HG02642 (cell line): ENCODE results near the gene PUM1.
"Not testable (repeated sequence)": the region's sequence is repeated elsewhere in the genome, so short reads cannot be mapped to it uniquely, and the experiment has no call there.

ENCODE experiments used
- ATAC-seq: cut with Tn5 transposase; IDR thresholded peaks from one replicate; pipeline ENCODE4 v1.9.1; 2021; ENCODE audit warnings: mild to moderate bottlenecking; ENCODE audit not compliant: unreplicated experiment, poor library complexity

PUM1 gene, protein sequence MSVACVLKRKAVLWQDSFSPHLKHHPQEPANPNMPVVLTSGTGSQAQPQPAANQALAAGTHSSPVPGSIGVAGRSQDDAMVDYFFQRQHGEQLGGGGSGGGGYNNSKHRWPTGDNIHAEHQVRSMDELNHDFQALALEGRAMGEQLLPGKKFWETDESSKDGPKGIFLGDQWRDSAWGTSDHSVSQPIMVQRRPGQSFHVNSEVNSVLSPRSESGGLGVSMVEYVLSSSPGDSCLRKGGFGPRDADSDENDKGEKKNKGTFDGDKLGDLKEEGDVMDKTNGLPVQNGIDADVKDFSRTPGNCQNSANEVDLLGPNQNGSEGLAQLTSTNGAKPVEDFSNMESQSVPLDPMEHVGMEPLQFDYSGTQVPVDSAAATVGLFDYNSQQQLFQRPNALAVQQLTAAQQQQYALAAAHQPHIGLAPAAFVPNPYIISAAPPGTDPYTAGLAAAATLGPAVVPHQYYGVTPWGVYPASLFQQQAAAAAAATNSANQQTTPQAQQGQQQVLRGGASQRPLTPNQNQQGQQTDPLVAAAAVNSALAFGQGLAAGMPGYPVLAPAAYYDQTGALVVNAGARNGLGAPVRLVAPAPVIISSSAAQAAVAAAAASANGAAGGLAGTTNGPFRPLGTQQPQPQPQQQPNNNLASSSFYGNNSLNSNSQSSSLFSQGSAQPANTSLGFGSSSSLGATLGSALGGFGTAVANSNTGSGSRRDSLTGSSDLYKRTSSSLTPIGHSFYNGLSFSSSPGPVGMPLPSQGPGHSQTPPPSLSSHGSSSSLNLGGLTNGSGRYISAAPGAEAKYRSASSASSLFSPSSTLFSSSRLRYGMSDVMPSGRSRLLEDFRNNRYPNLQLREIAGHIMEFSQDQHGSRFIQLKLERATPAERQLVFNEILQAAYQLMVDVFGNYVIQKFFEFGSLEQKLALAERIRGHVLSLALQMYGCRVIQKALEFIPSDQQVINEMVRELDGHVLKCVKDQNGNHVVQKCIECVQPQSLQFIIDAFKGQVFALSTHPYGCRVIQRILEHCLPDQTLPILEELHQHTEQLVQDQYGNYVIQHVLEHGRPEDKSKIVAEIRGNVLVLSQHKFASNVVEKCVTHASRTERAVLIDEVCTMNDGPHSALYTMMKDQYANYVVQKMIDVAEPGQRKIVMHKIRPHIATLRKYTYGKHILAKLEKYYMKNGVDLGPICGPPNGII

DNA sequence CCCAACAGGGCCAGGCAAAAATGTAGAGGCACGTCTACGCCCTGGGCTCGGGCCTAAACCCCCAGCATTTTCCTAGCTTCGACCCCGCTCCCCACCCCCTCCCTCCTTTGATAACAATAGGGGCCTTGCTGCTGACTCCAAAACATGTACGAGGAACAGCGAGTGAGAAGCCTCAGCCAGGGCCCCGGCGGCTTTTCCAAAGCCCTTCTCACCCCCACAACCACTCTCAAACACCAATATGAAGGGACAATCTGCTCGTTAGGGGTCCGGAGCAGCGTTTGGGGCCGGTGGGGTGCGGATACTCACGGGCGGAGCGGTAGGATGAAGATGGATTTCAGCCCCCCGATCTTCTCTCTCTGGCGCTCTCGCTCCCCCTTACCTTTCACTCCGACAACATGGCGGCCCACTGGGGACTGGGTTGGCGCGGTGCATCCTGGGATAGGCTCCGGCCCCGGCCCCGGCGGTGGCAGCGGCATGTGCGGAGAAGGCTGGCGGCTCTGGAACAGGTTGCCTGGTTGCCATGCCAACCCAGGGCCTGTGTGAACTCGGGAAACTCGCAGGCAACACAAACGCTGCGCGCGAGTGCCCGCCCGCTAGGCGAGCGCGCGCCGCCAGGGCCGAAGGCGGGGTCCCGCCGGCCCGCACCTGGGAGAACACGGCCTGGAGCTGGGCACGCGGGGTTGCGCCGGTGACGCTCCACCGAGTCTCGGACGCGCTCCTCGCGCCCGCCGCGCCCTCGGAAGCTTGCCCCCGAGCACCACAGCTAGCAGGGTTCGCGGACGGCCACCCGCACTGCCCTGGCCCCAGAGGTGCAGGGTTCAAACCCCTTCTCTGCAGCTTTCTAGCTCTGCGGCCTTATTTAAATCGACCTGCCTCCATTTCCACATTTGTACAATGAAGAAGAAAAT lies at the start of gene PUM1:
TSS of gene PUM1 (minus strand) at position 408 of the 908 bp plus-strand sequence. CDS start 6,151 bp downstream, outside the sequence.
- ATAC-seq, result peak; percentile 98

DNA sequence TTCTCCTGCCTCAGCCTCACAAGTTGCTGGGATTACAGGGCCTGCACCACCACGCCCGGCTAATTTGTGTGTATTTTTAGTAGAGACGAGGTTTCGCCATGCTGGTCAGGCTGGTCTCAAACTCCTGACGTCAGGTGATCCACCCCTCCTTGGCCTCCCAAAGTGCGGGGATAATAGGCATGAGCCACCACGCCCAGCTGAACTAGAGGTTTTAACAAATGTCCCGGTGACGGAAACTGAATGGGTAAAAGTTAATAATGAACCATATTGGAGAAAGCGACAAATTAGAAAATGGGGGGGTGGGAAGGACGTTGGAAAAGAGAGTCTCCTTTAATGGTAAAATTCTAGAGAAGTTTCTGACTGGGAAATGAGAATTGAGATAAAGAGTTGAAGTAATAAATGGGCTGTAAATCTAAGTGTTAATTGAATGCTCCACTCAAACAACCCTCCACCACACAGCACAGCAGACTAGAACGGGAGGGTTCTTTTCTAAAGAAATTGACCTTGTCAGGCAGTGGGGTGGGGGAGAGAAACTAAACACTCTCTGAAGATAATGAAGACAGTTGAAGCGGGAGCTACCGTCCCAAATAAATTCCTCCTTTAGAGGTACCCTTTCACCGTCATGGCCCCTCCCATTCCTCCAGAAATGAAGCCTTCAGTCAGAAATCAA lies 46.9 kb upstream of the PUM1 start:
- no peak for ATAC-seq

DNA sequence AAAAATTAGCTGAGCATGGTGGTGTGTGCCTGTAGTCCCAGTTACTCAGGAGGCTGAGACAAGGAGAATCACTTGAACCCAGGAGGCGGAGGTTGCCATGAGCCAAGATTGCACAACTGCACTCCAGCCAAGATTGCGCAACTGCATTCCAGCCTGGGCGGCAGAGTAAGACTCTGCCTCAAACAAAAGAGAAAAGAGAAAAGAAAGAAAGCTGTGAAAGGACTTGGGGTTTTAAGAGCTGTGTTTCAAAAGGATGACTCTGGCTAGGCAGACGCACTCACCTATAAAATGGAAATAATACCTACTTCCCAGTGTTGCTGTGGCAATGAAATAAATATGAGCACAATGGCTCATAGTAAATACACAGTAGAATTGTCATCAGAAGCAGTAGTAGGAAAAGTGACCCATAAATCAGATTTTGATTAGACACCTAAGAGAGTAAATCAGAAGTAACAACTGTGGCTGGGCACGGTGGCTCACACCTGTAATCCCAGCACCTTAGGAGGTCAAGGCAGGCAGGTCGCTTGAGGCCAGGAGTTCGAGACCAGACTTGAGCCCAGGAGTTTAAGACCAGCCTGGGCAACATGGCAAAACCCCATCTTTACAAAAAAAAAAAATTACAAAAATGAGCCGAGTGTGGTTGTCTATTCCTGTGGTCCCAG lies 45.9 kb upstream of the PUM1 start:
- ATAC-seq, result no peak

DNA sequence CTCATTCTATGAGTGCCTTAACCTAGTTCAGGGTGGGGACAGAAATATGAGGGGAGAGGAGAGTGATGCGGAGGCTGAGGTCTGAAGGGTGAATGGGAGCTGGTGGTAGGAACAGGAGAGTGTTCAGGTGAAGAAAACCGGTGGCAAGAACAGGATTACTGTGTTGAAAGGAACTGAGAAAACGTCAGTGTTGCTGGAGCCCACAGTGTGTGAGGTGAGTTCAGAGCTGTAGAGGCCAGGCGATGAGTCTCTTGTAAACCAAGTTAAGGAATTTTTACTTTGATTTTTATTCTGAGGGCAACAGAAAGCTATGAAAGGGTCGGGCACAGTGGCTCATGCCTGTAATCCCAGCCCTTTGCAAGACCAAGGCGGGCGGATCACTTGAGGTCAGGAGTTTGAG lies 45.3 kb upstream of the PUM1 start:
- no peak for ATAC-seq

DNA sequence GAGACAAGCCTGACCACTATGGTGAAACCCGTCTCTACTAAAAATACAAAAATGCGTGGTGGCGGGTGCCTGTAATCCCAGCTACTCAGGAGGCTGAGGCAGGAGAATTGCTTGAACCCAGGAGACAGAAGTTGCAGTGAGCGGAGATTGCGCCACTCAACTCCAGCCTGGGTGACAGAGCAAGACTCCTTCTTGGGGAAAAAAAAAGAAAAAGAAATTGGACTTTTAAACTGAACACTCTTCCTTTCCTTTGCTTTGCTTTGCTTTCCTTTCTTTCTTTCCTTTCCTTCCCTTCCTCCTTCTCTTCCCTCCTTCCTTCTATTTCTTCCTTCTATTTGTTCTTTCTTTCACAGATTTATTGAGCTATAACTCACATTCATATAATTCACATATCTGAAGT lies 43.3 kb upstream of the PUM1 start:
- no peak for ATAC-seq

DNA sequence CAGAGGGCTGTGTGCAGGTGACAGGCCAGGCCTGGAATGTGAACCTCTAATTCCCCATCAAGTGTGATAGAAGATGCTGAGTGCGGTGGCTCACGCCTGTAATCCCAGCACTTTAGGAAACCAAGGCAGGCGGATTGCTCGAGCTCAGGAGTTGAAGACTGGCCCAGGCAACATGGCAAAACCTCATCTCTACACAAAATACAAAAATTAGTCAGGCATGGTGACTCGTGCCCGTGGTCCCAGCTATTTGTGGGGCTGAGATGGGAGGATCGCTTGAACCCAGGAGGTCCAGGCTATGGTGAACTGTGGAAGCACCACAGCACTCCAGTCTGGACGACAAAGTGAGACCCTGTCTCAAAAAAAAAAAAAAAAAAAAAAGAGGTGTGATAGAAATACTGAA lies 40.1 kb upstream of the PUM1 start:
- ATAC-seq, result no peak

DNA sequence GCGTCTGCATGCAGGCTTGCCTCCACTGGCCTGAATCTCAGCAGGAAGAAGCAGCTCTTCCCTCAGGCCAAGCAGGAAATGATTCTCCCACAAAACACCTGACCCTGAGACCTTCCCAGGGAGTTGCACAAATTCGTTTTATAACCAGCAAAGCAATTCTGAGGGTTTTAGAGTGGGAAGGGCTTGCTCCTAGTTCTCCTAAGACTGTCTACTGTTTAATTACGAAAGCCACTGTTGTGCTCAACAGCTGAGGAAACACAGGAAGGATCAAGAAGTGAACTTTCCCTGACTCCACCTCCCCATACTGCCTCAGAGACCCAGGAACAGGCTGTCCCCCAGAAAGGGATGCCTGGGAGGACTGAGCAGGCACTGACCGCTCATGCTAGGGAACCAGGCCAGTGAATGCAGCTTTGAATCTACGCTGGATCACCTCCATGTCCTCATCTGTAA lies 37.0 kb upstream of the PUM1 start:
- no peak for ATAC-seq

DNA sequence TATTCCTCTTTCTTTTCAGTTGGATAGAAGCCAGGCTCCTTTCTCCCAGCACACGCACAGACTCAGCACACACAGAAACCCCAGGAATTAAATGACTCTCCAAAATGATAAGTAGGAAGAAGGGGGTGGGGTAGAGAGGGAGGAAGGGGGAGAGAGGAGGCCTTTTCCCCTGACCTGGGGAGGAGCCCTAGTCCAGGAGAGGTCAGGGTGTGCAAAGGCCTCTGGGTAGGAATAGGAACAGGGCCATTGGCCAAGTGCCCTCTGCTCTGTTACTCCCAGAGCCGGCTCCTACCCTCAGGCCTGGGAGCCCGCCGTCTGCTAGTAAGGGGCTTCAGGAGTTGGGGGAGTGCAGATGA lies 35.6 kb upstream of the PUM1 start:
- no peak for ATAC-seq

DNA sequence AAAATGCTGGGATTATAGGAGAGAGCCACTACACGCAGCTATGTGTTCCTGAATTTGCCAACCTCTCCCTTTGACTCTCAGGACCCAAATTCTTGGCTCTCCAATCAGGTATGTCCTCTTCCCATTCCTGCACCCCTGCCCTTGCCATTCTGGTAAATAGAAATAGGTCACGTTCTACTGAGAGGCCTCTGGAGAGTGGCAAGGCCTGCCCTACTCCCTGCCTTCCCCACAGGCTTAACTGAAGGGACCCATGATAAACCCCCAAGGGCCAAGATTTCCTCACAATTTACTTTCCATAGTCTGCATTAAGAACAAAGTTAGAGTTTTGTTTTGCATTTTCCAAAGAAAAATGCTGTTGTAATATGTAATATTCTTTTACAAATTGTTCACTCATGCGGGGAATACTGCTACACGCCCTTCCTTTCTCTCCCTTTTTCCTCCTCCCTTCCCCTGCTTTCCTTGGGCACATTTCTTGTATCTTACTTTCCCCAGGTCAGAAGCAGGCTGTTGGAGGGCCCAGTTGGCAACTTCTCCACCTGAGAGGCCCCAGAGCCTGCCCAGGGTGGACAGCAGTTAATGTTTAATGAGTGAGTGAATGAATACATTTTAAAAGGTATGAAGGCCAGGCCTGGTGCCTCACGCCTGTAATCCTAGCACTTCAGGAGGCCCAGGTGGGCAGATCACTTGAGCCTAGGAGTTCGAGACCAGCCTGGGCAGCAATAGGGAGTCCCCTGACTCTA lies 33.9 kb upstream of the PUM1 start:
- no peak for ATAC-seq

DNA sequence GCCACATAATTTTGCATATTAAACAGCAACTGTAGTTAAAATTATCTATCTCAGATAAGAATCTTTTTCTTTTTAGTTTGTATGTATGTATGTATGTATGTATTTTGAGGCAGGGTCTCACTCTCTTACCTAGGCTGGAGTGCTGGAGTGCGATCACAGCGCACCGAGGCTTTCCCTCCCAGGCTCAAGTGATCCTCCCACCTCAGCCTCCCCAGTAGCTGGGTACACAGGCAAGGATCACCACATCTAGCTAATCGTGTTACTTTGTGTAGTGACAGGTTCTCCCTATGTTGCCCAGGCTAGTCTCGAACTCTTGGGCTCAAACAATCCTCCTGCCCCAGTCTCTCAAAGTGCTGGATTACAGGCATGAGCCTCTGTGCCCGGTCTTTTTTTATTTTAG lies 30.5 kb upstream of the PUM1 start:
- no peak for ATAC-seq

DNA sequence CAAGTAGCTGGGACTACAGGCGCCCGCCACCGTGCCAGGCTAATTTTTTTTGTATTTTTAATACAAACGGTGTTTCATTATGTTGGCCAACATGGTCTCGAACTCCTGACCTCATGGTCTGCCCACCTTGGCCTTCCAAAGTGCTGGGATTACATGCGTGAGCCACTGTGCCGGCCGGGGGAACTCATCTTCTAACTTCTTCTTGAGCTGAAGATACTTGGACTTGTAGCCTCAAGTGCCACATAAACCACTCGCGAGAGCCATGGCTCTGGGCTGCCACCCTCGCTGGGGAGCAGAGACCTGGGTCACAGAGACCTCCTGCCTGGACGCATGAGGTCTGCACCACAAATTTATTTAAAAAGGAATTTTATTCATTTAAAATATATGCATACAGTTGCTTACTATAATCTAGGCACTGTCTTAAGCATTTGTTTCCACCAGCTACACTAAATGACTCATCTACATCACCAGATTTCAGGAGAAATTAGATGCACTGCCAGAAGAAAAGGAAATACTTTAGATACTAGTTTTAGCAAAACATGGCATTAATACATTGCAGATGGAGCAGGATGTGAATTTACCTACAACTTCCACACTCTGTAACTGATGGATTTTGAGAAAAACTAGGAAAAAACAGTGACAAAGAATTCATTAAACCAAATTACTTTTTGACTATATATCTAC lies 29.9 kb upstream of the PUM1 start:
- ATAC-seq, result no peak

DNA sequence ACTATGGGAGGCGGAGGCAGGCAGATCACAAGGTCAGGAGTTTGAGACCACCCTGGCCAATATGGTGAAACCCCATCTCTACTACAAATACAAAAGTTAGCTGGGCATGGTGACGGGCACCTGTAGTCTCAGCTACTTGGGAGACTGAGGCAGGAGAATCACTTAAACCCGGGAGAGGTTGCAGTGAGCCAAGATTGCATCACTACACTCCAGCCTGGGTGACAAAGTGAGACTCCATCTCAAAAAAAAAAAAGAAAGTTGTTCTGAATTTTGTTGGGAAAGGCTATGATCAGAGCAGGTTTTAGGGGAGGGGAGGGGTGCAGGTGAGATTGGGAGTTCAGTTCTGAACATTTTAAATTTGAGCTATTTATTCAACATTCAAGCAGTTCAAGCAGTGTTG lies 22.6 kb upstream of the PUM1 start:
- ATAC-seq, result not testable (repeated sequence)

DNA sequence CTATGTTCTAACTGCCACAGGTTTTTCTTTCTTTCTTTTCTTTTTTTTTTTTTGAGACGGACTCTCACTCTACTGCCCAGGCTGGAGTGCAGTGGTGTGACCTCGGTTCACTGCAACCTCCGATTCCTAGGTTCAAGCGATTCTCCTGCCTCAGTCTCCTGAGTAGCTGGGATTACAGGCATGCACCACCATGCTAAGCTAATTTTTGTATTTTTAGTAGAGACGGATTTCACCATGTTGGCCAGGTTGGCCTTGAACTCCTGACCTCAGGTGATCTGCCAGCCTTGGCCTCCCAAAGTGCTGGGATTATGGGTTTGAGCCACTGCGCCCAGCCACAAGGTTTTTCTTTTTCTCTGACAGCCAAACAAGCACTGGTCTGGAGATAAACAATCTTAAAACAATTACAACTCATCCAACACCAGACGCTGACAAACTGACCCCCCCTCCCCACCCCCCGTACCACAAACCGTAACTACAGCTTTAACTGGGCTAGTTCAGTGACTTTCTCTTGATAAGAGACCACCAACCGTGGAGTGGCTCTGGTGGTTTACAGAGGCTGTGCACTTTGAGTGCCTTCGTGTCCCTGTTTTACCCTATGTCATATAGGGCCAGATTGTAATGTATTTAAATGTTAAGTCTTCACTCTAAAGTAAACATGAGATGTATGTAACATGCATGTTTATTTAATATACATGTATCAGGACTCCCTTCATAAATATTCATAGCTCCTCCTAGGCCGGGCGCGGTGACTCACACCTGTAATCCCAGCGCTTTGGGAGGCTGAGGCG lies 19.5 kb upstream of the PUM1 start:
- no peak for ATAC-seq

DNA sequence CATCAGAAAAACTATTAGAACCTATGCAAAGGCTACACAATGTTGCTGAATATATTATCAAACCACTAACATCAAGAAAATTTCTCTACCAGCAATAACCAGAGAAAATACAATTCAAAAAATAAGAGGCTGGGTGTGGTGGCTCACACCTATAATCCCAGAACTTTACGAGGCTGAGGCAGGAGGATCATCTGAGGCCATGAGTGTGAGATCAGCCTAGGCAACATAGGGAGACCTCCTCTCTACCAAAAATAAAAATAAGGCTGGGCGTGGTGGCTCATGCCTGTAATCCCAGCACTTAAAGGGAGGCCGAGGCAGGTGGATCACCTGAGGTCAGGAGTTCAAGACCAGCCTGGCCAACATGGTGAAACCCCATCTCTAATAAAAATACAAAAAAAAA lies 16.9 kb upstream of the PUM1 start:
- no peak for ATAC-seq

DNA sequence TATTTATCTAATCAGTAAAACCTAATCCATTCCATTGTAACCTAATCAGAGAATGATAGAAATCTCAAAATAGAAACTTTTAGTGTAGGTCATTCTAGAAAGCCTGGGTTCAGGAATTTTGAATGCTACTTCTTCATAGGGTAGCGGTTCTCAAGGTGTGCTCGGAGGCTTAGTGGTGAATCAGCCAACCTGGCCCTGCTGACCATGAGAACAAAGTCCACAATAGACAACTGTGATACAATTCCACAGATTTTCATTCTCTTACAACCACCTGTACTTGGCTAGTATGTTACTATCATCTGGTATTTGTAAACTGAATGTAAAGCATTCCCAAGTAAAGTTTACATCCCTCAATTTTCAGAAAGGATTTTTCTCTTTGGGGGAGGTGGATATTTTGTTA lies 7.5 kb upstream of the PUM1 start:
- no peak for ATAC-seq

DNA sequence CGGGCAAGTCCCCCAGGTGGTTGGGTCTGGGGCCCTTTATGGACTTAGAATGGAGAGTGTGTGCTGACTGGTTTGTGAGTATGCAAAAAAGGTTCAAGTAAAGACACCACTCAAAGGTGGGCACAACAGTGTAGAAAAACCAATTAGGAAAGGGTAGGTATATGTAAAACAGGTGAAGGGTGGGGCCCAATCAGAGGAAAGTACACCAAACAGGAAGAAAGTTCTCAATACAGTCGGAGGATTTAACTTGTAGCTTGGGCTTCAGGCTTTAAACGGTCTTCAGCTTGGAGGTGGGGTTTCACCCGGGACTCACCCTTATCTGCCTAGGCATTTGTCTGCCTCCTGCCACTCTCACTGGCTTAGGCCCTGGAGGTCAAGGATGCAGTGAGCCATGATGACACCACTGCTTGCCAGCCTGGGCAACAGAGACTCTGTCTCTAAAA lies 6.8 kb upstream of the PUM1 start:
- no peak for ATAC-seq

DNA sequence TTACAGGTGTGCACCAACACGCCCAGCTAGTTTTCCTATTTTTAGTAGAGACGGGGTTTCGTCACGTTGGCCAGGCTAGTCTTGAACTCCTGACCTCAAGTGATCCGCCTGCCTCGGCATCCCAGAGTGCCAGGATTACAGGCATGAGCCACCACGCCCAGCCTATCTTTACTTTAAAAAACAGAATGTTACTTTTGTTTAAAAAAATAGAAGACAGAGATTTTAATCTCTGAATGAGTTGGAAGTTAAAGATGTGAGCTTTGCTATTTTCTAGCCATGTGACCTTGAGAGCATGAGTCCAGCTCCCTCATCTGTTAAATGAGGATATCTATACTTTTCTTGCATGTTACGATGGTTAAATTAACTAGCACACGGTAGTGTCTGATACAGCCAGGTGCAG lies 3.9 kb upstream of the PUM1 start:
- ATAC-seq, result no peak
